GM19043 (cell line): ENCODE results near the gene IL20RB.
"Not testable (repeated sequence)": the region's sequence is repeated elsewhere in the genome, so short reads cannot be mapped to it uniquely, and the experiment has no call there.

ENCODE experiments used
- ATAC-seq: cut with Tn5 transposase; IDR thresholded peaks from one replicate; pipeline ENCODE4 v1.9.1; 2021; ENCODE audit warnings: low read depth; ENCODE audit not compliant: unreplicated experiment

Gene IL20RB

GRCh38 chr3:136982033-136982432, 24.2 kb downstream of the IL20RB start:
- ATAC-seq = no peak

- no peak for ATAC-seq
Observed at GRCh38 chr3:136982520-136983138, 24.8 kb downstream of the IL20RB start.

- ATAC-seq = no peak
Observed at GRCh38 chr3:136984837-136985236, 27.1 kb downstream of the IL20RB start.

GRCh38 chr3:136987398-136987980, 29.7 kb downstream of the IL20RB start:
- ATAC-seq = not testable (repeated sequence)

- ATAC-seq = no peak
Observed at GRCh38 chr3:136988651-136989050, 30.9 kb downstream of the IL20RB start.

- ATAC-seq = no peak
Observed at GRCh38 chr3:136989781-136990524, 32.2 kb downstream of the IL20RB start.

GRCh38 chr3:136990826-136991225, 33.0 kb downstream of the IL20RB start:
- no peak for ATAC-seq

GRCh38 chr3:136992115-136992514, 34.3 kb downstream of the IL20RB start:
- ATAC-seq = no peak

- no peak for ATAC-seq
Observed at GRCh38 chr3:136994772-136995516, 37.2 kb downstream of the IL20RB start.

- ATAC-seq = no peak
Observed at GRCh38 chr3:136995652-136996051, 37.9 kb downstream of the IL20RB start.

GRCh38 chr3:137000039-137000438, 42.3 kb downstream of the IL20RB start:
- no peak for ATAC-seq

GRCh38 chr3:137007376-137007775, 49.6 kb downstream of the IL20RB start:
- ATAC-seq = not testable (repeated sequence)

GRCh38 chr3:137008131-137008530, 50.3 kb downstream of the IL20RB start:
- ATAC-seq = no peak

GRCh38 chr3:137008976-137009375, 51.2 kb downstream of the IL20RB start:
- no peak for ATAC-seq

- ATAC-seq = no peak
Observed at GRCh38 chr3:137010137-137010536, 52.4 kb downstream of the IL20RB start.

GRCh38 chr3:137011153-137011552, 53.4 kb downstream of the IL20RB start:
- ATAC-seq = no peak

- ATAC-seq = no peak
Observed at GRCh38 chr3:137012097-137012501, 54.3 kb downstream of the IL20RB start.

GRCh38 chr3:137013951-137014688, 56.3 kb downstream of the IL20RB start:
- ATAC-seq = peak; percentile 87

GRCh38 chr3:137017316-137017715, 59.5 kb downstream of the IL20RB start:
- ATAC-seq = not testable (repeated sequence)

- ATAC-seq = no peak
Observed at GRCh38 chr3:137020315-137020714, 62.5 kb downstream of the IL20RB start.
